ENCODE results near the gene SPRR5.

- no peak for TF ChIP-seq HDAC3 (IDR thresholded peaks at IDR 0.05; ENCODE audit: borderline replicate concordance, partially characterized antibody)
- TF ChIP-seq ZFP91 (CRISPR knock-in tag; IDR thresholded peaks at IDR 0.05): no peak
- no peak for TF ChIP-seq E2F4 (CRISPR knock-in tag; IDR thresholded peaks at IDR 0.05; ENCODE audit: low read depth)
- no peak for TF ChIP-seq EZH2 (IDR thresholded peaks at IDR 0.05; ENCODE audit: borderline replicate concordance, low read depth, low read length)
- no peak for TF ChIP-seq ZBTB7A (IDR thresholded peaks at IDR 0.05; ENCODE audit: borderline replicate concordance, control insufficient read depth, low read depth, low read length)
- TF ChIP-seq ZNF23 (CRISPR knock-in tag; IDR thresholded peaks at IDR 0.05): no peak
- TF ChIP-seq LEF1 (IDR thresholded peaks at IDR 0.05): no peak
- TF ChIP-seq ZZZ3 (IDR thresholded peaks at IDR 0.05): no peak
These were observed 6.8 kb downstream of the SPRR5 start for GRCh38 chr1:152953761-152954160.

All from K562 (cell line).